Transverse colon (tissue), 4 donors: Measurements from ENCODE around the gene CTSF. TPM values are rescaled to one million over a fixed set of nuclear protein-coding genes. Genes with fewer than 3 reads are reported as not detected.
A peak's percentile ranks its signal among the peaks of the same experiment; 100 is the strongest.

ENCODE experiments used
- DNase-seq: peaks from one replicate; pipeline ENCODE4 v3.0.0-alpha.2; 2019
- H3K27ac ChIP-seq, 4 donors: fragments of 200-600 bp; sonication (generic); 2 replicates each; pipeline ENCODE4 v1.5.1; 2016 to 2018; ENCODE audit warnings: inconsistent platforms in 4 of 4
- H3K27me3 ChIP-seq: fragments of 200-600 bp; sonication (generic); 2 replicates; pipeline ENCODE4 v1.5.1; 2017; ENCODE audit warnings: inconsistent platforms
- H3K36me3 ChIP-seq, 4 donors: fragments of 200-600 bp; sonication (generic); 2 replicates each; pipeline ENCODE4 v1.5.1; 2017 to 2019; ENCODE audit warnings: inconsistent platforms in 4 of 4
- H3K4me1 ChIP-seq, 4 donors: fragments of 200-600 bp; sonication (generic); 2 replicates each; pipeline ENCODE4 v1.5.1; 2017 to 2020; ENCODE audit warnings: inconsistent platforms in 4 of 4
- H3K4me3 ChIP-seq, 4 donors: fragments of 200-600 bp; sonication (generic); 1 replicate in 1 of 4; 2 replicates in 3 of 4; pipeline versions ENCODE4 v1.5.1 to v1.6.1; 2017 to 2019; ENCODE audit warnings: inconsistent platforms in 4 of 4
- H3K9me3 ChIP-seq, 2 donors: fragments of 200-600 bp; sonication (generic); 2 replicates each; pipeline ENCODE4 v1.5.1; 2017 to 2019; ENCODE audit warnings: inconsistent platforms in 2 of 2
- EP300 ChIP-seq: sonication (generic); formaldehyde crosslinking; IDR thresholded peaks from one replicate; pipeline ENCODE4 v1.6.1; 2017; ENCODE audit warnings: antibody characterized with exemption, low read depth
- POLR2A ChIP-seq: fragments of 450-650 bp; IDR thresholded peaks from one replicate; pipeline ENCODE4 v1.6.1; 2016; ENCODE audit warnings: antibody characterized with exemption, mild to moderate bottlenecking, moderate library complexity
- POLR2AphosphoS5 ChIP-seq, 3 donors: sonication (generic); formaldehyde crosslinking; IDR thresholded peaks; one replicate each; pipeline ENCODE4 v1.6.1; 2016; ENCODE audit warnings: antibody characterized with exemption in 3 of 3
- WGBS, 2 donors: methylation state at CpG; one replicate each; pipeline ENCODE4 v1.1.5; 2018; ENCODE audit warnings: low coverage in 1 of 2; 5-methylcytosine and 5-hydroxymethylcytosine counted together
- in situ Hi-C, 4 donors: fragments of 200-750 bp; cut with MboI; loops; one replicate each; pipeline versions ENCODE4 v1.15.0 to v1.15.1; 2017; ENCODE audit warnings: low sequenced_read_pairs in 3 of 4, low pct_ligation_motif_present in 1 of 4, low pct_unique_long_range_greater_than_20kb in 1 of 4
- intact Hi-C: fragments of 100-400 bp; cut with DNase I; formaldehyde crosslinking; loops from one replicate; pipeline ENCODE4 v1.15.1; 2023; ENCODE audit warnings: low total_unique reads
- total RNA-seq, 4 donors: library from RNA; depleted of rRNA; stranded (reverse); fragments of >200 nt; gene quantifications; one replicate each; pipeline ENCODE4 v1.1.0, GENCODE V29; 2016
- TF ChIP-seq, protein P1 (sequence below), 5 experiments: fragments of 200-600 bp in 3 of 5; fragments of 450-650 bp in 2 of 5; sonication (generic) in 3 of 5; IDR thresholded peaks; 1 replicate in 2 of 5; 2 replicates in 3 of 5; pipeline ENCODE4 v1.5.1; 2016 to 2017; ENCODE audit warnings: antibody characterized with exemption in 5 of 5, inconsistent platforms in 3 of 5, mild to moderate bottlenecking in 2 of 5, moderate library complexity in 1 of 5

Gene CTSF
- total RNA-seq, 4 donors from 2014 or later, result 23.5 to 80.6 (median 39.0) TPM

DNA sequence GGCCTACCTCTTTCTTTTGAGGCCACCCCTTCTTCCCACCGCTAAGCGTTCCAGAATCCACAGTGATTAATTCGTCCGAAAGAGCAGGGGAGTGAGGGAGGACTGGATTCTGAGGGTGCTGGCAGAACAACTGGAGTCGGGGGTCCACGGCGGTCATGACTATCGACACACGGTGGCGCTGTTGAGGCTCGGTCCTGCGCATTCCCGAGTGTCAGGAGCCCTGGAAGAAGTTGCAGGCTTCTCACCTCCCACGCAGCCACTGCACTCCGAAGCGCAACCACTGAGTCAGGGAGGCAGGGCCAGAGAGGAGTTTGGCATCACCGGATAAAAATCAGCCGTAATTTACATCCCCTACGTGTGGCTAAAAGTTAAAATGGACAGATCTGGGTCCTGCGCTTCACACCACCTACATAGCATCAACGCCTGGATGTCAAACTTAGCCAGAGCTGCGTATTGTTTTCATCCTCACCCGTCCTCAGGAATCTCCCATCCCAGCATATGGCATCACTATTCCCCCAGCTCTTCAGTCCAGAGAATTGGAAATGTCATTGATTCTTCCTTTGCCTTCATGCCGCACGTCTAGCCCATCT, 10.7 kb upstream of the CTSF start:
- no peak overlapping the region for H3K27ac ChIP-seq
- DNase-seq, result peak; percentile 81
- no peak overlapping the region for H3K4me3 ChIP-seq
- H3K27me3 ChIP-seq, result peaks cover 16% of the 10 kb centered on the region
- no peaks in the 10 kb centered on the region for H3K4me1 ChIP-seq
- WGBS, 2 donors, result 21 to 48% methylated on average over 4 to 25 of the region's 25 CpGs
- in situ Hi-C loops (loop anchor here in 3 of 4 donors (5.0 to 10.0 kb wide), 3 partner anchors 93 to 256 kb away; partner anchors contain the start of gene RBM4B (in 1 of the 3)), intact Hi-C loops (loop anchor here (1.0 kb wide), 1 partner anchor 99 kb away; no protein-coding TSS in a partner anchor)
- no peaks in the 10 kb centered on the region for H3K36me3 ChIP-seq
- H3K9me3 ChIP-seq, result no peaks in the 10 kb centered on the region
- TF ChIP-seq POLR2A (no peak), EP300 (no peak), POLR2AphosphoS5 (IDR thresholded peaks at IDR 0.05) (no peak)
- TF ChIP-seq, protein P1, sequence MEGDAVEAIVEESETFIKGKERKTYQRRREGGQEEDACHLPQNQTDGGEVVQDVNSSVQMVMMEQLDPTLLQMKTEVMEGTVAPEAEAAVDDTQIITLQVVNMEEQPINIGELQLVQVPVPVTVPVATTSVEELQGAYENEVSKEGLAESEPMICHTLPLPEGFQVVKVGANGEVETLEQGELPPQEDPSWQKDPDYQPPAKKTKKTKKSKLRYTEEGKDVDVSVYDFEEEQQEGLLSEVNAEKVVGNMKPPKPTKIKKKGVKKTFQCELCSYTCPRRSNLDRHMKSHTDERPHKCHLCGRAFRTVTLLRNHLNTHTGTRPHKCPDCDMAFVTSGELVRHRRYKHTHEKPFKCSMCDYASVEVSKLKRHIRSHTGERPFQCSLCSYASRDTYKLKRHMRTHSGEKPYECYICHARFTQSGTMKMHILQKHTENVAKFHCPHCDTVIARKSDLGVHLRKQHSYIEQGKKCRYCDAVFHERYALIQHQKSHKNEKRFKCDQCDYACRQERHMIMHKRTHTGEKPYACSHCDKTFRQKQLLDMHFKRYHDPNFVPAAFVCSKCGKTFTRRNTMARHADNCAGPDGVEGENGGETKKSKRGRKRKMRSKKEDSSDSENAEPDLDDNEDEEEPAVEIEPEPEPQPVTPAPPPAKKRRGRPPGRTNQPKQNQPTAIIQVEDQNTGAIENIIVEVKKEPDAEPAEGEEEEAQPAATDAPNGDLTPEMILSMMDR (IDR thresholded peaks at IDR 0.05), result peak; percentile 78 to 88 (median 86)

GRCh38 chr11:66570850-66571180, 2.4 kb upstream of the CTSF start:
- Histone ChIP-seq H3K27me3 (peaks cover 38% of the 10 kb centered on the region), H3K36me3 (no peaks in the 10 kb centered on the region), H3K4me3 (no peak overlapping the region), H3K4me1 (peaks cover 5 to 18% (median 13%) of the 10 kb centered on the region in 4 donors), H3K27ac (no peak overlapping the region), H3K9me3 (no peaks in the 10 kb centered on the region)
- WGBS, 2 donors, result 73% methylated on average over 2 of the region's 2 CpGs; no CpG with 5 or more reads in 1 of the 2 donors
- TF ChIP-seq EP300 (no peak), POLR2AphosphoS5 (IDR thresholded peaks at IDR 0.05) (no peak), POLR2A (no peak)
- TF ChIP-seq, protein P1 (IDR thresholded peaks at IDR 0.05), result no peak
- intact Hi-C loops (no loop called here), in situ Hi-C loops (loop anchor here in 2 of 4 donors (10.0 to 25.0 kb wide), 3 partner anchors 104 to 266 kb away; partner anchors contain the start of genes RBM4B (in 1 of the 2) and RCE1 (in 1 of the 2))
- DNase-seq, result no peak

DNA sequence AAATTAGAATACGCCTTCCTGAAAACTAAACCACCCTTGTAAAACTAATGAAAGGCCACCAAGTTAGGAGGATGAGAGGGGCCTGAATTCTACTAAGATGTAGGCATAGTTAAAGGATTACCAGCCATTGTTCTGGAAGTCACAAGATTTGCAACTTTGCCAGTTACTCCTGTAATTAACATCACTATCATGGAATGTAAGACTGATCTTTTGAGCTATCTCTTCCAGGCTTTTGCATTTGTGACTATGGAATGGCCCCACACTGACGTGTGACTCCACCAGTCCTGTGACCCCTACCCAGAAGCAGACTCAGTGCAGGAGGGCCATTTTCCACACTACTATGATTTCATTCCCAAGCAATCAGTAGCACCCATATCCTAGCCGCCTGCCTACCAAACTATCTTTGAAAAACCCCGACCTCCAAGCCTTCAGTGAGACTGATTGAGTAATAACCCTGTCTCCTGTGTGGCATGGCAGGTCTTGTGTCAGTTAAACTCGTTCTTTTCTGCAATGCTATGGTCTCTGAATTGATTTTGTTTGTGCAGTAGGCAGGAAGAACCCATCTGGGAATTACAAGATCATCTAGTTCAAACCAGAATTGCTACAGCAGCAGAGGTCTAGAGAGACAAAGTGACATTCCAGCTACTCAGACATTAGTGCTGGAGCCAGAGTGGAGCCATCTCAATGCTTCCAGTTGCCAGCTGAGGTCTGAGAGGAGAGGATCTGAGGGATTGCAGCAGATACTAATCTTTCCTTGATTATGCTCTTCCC, 1.9 kb upstream of the CTSF start:
- WGBS, 2 donors, result 39 to 67% methylated on average over 3 to 5 of the region's 5 CpGs
- TF ChIP-seq POLR2AphosphoS5 (IDR thresholded peaks at IDR 0.05) (no peak), EP300 (no peak), POLR2A (no peak)
- Histone ChIP-seq H3K9me3 (no peaks in the 10 kb centered on the region), H3K36me3 (no peaks in the 10 kb centered on the region), H3K27ac (no peak overlapping the region), H3K4me3 (no peak overlapping the region), H3K4me1 (peaks cover 5 to 18% (median 13%) of the 10 kb centered on the region in 4 donors), H3K27me3 (peaks cover 33% of the 10 kb centered on the region)
- intact Hi-C loops, result no loop called here
- in situ Hi-C loops, result loop anchor here in 2 of 4 donors (10.0 to 25.0 kb wide), 3 partner anchors 105 to 267 kb away; partner anchors contain the start of genes RBM4B (in 1 of the 2) and RCE1 (in 1 of the 2)
- no peak for DNase-seq

GRCh38 chr11:66569076-66569475, 670 bp upstream of the CTSF start:
- Histone ChIP-seq H3K4me1 (peaks cover 5 to 18% (median 13%) of the 10 kb centered on the region in 4 donors), H3K27ac (no peak overlapping the region), H3K36me3 (no peaks in the 10 kb centered on the region), H3K27me3 (peaks cover 23% of the 10 kb centered on the region), H3K4me3 (no peak overlapping the region), H3K9me3 (no peaks in the 10 kb centered on the region)
- DNase-seq, result no peak
- TF ChIP-seq, protein P1 (IDR thresholded peaks at IDR 0.05), result no peak
- no peak for TF ChIP-seq POLR2A
- no peak for TF ChIP-seq EP300
- TF ChIP-seq POLR2AphosphoS5 (IDR thresholded peaks at IDR 0.05), result no peak
- intact Hi-C loops (no loop called here), in situ Hi-C loops (loop anchor here in 2 of 4 donors (10.0 to 25.0 kb wide), 2 partner anchors 164 to 268 kb away; partner anchors contain the start of gene RCE1 (in 1 of the 2))
- 89% methylated on average over 7 of the region's 7 CpGs; no CpG with 5 or more reads in 1 of the 2 donors for WGBS, 2 donors
